ENCODE measurements around the gene IKZF4.

The IKZF4 gene

DNA sequence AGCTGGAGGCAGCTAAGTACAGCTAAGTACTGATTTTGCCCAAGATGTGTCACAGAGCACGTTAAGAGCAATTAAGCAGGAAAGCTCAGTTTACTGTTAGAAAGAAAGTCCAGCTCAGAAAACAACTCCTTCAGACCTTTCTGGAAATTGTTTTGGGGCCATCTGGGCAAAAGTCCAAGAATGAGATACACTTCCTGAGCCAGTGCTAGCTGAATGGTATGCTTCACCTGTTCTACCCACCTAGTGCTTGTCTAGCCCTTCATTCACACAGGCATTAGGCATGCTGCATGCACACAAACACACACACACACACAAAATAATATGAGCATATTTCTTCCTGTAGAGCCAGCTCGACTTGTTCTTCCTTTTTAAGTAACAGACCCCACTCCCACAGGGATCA lies 6.6 kb upstream of the IKZF4 start:
- peak; percentile 30 for DNase-seq (ENCODE audit: low read depth)
- H3K4me3 ChIP-seq (ENCODE audit: low read length) = no peak overlapping the region
- TF ChIP-seq CTCF (IDR thresholded peaks at IDR 0.05; ENCODE audit: insufficient read depth, low read depth, low read length, missing control alignments) = no peak

- no peak for TF ChIP-seq CTCF (IDR thresholded peaks at IDR 0.05; ENCODE audit: insufficient read depth, low read depth, low read length, missing control alignments)
- DNase-seq (ENCODE audit: low read depth) = no peak
- H3K4me3 ChIP-seq (ENCODE audit: low read length) = no peak overlapping the region
Observed at GRCh38 chr12:56017181-56017580, 3.7 kb upstream of the IKZF4 start.

- no peak overlapping the region for H3K4me3 ChIP-seq (ENCODE audit: low read length)
- DNase-seq (ENCODE audit: low read depth) = no peak
- no peak for TF ChIP-seq CTCF (IDR thresholded peaks at IDR 0.05; ENCODE audit: insufficient read depth, low read depth, low read length, missing control alignments)
Observed at GRCh38 chr12:56018356-56018755, 2.5 kb upstream of the IKZF4 start.

GRCh38 chr12:56021889-56022497 lies 1.1 kb downstream of the IKZF4 start:
- TF ChIP-seq CTCF (IDR thresholded peaks at IDR 0.05; ENCODE audit: insufficient read depth, low read depth, low read length, missing control alignments) = no peak
- no peak for DNase-seq (ENCODE audit: low read depth)
- no peak overlapping the region for H3K4me3 ChIP-seq (ENCODE audit: low read length)

DNA sequence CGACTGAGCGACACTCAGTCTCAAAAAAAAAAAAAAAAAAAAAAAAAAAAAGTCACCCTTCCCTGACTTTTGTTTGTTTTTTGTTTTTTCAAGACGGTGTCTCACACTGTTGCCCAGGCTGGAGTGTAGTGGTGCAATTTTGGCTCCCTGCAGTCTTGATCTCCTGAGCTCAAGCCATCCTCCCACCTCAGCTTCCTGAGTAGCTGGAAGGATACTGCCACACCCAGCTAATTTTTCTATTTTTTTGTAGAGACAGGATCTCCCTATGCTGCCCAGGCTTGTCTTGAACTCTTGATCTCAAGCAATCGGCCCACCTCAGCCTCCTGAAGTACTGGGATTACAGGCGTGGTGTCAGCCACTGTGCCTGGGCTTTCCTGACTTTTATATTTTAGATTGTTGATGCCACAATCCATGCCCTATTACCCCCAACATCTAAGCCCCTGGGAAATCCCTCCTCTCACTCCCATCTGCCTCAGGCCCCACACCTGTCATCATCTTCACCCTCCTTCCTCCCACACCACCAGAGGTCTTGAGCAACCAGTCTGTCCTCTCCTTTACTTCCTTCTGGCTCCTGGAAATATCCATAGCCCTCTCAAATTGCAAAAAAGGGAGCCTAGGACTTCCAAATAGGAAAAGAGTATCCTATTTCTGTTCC lies 7.8 kb downstream of the IKZF4 start:
- no peak for TF ChIP-seq CTCF (IDR thresholded peaks at IDR 0.05; ENCODE audit: insufficient read depth, low read depth, low read length, missing control alignments)
- DNase-seq (ENCODE audit: low read depth) = peak; percentile 61
- H3K4me3 ChIP-seq (ENCODE audit: low read length) = no peak overlapping the region

DNA sequence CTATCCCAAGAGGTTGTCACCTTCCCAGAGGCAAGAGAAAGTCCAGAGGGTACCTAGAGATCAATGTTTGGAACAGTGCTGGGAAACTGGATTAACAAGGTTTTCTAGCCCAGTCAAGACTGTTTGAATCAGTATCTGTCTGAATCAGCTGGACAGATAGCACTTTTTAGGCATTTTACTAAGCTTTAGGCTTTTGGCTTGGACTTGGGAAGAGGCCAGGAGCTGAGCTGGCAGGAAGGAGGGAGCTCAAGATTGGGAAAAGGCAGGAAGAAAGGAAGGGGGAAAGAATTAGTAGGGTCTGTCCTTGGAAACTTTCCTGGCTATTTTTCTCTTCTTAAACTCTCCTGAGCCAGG lies 8.3 kb downstream of the IKZF4 start:
- peak; percentile 60 for DNase-seq (ENCODE audit: low read depth)
- no peak for TF ChIP-seq CTCF (IDR thresholded peaks at IDR 0.05; ENCODE audit: insufficient read depth, low read depth, low read length, missing control alignments)
- H3K4me3 ChIP-seq (ENCODE audit: low read length) = no peak overlapping the region

All from epithelial cell of esophagus (primary cell).